Measurements from ENCODE around the gene CENPU. TPM values are rescaled to one million over a fixed set of nuclear protein-coding genes. Genes with fewer than 3 reads are reported as not detected.
"Not testable (repeated sequence)": the region's sequence is repeated elsewhere in the genome, so short reads cannot be mapped to it uniquely, and the experiment has no call there.

CENPU gene
- total and polyA plus RNA-seq, 2 donors (not counting 1 experiment from before 2014, with no cell fraction given), result 1.6 to 2.1 TPM

DNA sequence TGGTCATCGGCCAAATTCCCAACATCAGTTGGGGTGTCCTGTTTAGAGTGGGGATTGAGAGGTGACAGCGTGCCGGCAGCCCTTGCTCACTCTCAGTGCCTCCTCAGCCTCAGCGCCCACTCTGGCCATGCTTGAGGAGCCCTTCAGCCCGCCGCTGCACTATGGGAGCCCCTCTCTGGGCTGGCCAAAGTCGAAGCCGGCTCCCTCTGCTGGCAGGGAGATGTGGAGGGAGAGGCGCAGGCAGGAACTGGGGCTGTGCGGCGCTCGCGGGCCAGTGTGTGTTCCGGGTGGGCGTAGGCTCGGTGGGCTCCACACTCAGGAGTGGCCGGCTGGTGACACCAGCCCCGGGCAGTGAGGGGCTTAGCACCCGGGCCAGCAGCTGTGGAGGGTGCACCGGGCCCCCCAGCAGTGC, 7.1 kb upstream of the CENPU start:
- ChIA-PET POLR2A (no interaction called here), CTCF (interaction anchor here (0.8 to 1.2 kb wide), 2 partner anchors 243 to 477 kb away, joined by 3 read pairs; no protein-coding TSS in a partner anchor)
- Histone ChIP-seq H3K27ac (ENCODE audit: low read length in 2 of 2) (no peak overlapping the region), H3K9me3 (ENCODE audit: control extremely low read depth in 1 of 3, control insufficient read depth in 2 of 3, insufficient read depth in 1 of 3, low read length in 2 of 3) (peaks cover 0 to 5% (median 0%) of the 10 kb centered on the region in 3 donors), H3K4me3 (ENCODE audit: control extremely low read depth in 1 of 5, extremely low read depth in 1 of 5, insufficient read depth in 1 of 5, low read depth in 2 of 5, low read length in 4 of 5) (no peak overlapping the region), H3K36me3 (replicated peaks in 1 of 2; ENCODE audit: control extremely low read depth in 1 of 2, control insufficient read depth in 1 of 2, extremely low read depth in 1 of 2, insufficient read depth in 2 of 2, low read length in 1 of 2) (no peaks in the 10 kb centered on the region), H2AFZ (ENCODE audit: insufficient read depth, low read depth, low read length, poor library complexity, severe bottlenecking) (no peak overlapping the region), H3K4me2 (replicated peaks; ENCODE audit: low read depth, low read length, poor library complexity, severe bottlenecking) (no peak overlapping the region), H3K4me1 (ENCODE audit: control insufficient read depth in 2 of 2, insufficient read depth in 2 of 2, low read length in 2 of 2) (peaks cover 2 to 8% of the 10 kb centered on the region in 2 donors), H3K9ac (ENCODE audit: low read length) (no peak overlapping the region), H3K27me3 (replicated peaks in 1 of 4; ENCODE audit: control extremely low read depth in 1 of 4, control insufficient read depth in 3 of 4, insufficient read depth in 4 of 4, low read length in 3 of 4) (no peaks in the 10 kb centered on the region), H4K20me1 (ENCODE audit: control insufficient read depth, insufficient read depth, low read length, poor library complexity, severe bottlenecking) (no peaks in the 10 kb centered on the region), H3K79me2 (ENCODE audit: control insufficient read depth, insufficient read depth, low read length) (no peaks in the 10 kb centered on the region)
- TF ChIP-seq, protein P1, sequence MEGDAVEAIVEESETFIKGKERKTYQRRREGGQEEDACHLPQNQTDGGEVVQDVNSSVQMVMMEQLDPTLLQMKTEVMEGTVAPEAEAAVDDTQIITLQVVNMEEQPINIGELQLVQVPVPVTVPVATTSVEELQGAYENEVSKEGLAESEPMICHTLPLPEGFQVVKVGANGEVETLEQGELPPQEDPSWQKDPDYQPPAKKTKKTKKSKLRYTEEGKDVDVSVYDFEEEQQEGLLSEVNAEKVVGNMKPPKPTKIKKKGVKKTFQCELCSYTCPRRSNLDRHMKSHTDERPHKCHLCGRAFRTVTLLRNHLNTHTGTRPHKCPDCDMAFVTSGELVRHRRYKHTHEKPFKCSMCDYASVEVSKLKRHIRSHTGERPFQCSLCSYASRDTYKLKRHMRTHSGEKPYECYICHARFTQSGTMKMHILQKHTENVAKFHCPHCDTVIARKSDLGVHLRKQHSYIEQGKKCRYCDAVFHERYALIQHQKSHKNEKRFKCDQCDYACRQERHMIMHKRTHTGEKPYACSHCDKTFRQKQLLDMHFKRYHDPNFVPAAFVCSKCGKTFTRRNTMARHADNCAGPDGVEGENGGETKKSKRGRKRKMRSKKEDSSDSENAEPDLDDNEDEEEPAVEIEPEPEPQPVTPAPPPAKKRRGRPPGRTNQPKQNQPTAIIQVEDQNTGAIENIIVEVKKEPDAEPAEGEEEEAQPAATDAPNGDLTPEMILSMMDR (IDR thresholded peaks at IDR 0.05), result no peak
- TF ChIP-seq EZH2 (IDR thresholded peaks at IDR 0.05; ENCODE audit: borderline replicate concordance, insufficient read depth, low read depth, low read length, poor library complexity, severe bottlenecking), result no peak
- DNase-seq (no peak), ATAC-seq (ENCODE audit: low read depth) (no peak)
- Mint-ChIP-seq H3K4me3 (no peak overlapping the region), H3K27ac (no peak overlapping the region), H3K4me1 (peaks cover 12% of the 10 kb centered on the region), H3K27me3 (no peaks in the 10 kb centered on the region), H3K9me3 (ENCODE audit: insufficient read depth) (no peaks in the 10 kb centered on the region)
- WGBS (ENCODE audit: insufficient coverage), result 96% methylated on average over 19 of the region's 20 CpGs
- intact Hi-C loops (cut with micrococcal nuclease), result loop anchor here (10.0 kb wide), 1 partner anchor 1294 kb away; no protein-coding TSS in a partner anchor

DNA sequence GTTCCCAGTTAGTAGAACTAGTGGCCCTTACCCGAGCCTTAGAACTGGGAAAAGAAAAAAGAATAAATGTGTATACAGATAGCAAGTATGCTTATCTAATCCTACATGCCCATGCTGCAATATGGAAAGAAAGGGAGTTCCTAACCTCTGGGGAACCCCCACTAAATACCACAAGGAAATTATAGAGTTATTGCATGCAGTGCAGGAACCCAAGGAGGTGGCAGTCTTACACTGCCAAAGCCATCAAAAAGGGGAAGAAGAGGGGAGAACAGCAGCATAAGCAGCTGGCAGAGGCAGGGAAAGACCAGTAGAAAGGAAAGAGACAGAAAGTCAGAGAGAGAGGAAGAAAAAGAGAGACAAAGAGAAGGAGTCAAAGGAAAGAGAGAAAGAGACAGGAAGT, 5.7 kb upstream of the CENPU start:
- H3K27ac ChIP-seq (ENCODE audit: low read length in 2 of 2); H3K4me2 ChIP-seq (replicated peaks; ENCODE audit: low read depth, low read length, poor library complexity, severe bottlenecking); H3K9me3 Mint-ChIP-seq (ENCODE audit: insufficient read depth); H2AFZ ChIP-seq (ENCODE audit: insufficient read depth, low read depth, low read length, poor library complexity, severe bottlenecking); CTCF ChIA-PET; DNase-seq; H3K9ac ChIP-seq (ENCODE audit: low read length); H3K27ac Mint-ChIP-seq; H3K36me3 ChIP-seq (replicated peaks in 1 of 2; ENCODE audit: control extremely low read depth in 1 of 2, control insufficient read depth in 1 of 2, extremely low read depth in 1 of 2, insufficient read depth in 2 of 2, low read length in 1 of 2); H3K79me2 ChIP-seq (ENCODE audit: control insufficient read depth, insufficient read depth, low read length); H3K4me1 Mint-ChIP-seq; H3K27me3 Mint-ChIP-seq; H3K4me1 ChIP-seq (ENCODE audit: control insufficient read depth in 2 of 2, insufficient read depth in 2 of 2, low read length in 2 of 2); ATAC-seq (ENCODE audit: low read depth); H3K4me3 Mint-ChIP-seq; POLR2A ChIA-PET; H3K9me3 ChIP-seq (ENCODE audit: control extremely low read depth in 1 of 3, control insufficient read depth in 2 of 3, insufficient read depth in 1 of 3, low read length in 2 of 3); H3K4me3 ChIP-seq (ENCODE audit: control extremely low read depth in 1 of 5, extremely low read depth in 1 of 5, insufficient read depth in 1 of 5, low read depth in 2 of 5, low read length in 4 of 5); H3K27me3 ChIP-seq (replicated peaks in 1 of 4; ENCODE audit: control extremely low read depth in 1 of 4, control insufficient read depth in 3 of 4, insufficient read depth in 4 of 4, low read length in 3 of 4); H4K20me1 ChIP-seq (ENCODE audit: control insufficient read depth, insufficient read depth, low read length, poor library complexity, severe bottlenecking): not testable (repeated sequence)
- intact Hi-C loops (cut with micrococcal nuclease), result loop anchor here (10.0 kb wide), 2 partner anchors 265 to 325 kb away; partner anchors contain the start of gene IRF2
- WGBS (ENCODE audit: insufficient coverage), result no CpG with 5 or more reads among the region's 1 CpG
